Keratinocyte (primary cell): ENCODE results near the gene DPCD. TPM values are rescaled to one million over a fixed set of nuclear protein-coding genes. Genes with fewer than 3 reads are reported as not detected.

Experiments used
- DNase-seq: peaks from one replicate; pipeline ENCODE4 v3.0.0-alpha.2; 2011; ENCODE audit warnings: low read depth, missing footprints, low spot score
- FAIRE-seq: peaks from 2 replicates; lab custom pipeline; 2011; peaks lifted over from hg19 to GRCh38; lab: Jason Lieb, UNC
- H2AFZ ChIP-seq: 2 replicates; pipeline ENCODE4 v1.6.0; 2012; ENCODE audit warnings: low read length, control low read depth, inconsistent platforms; ENCODE audit not compliant: control insufficient read depth
- H3K27ac ChIP-seq: 2 replicates; pipeline ENCODE4 v1.5.1; 2011; ENCODE audit warnings: low read length; ENCODE audit not compliant: control insufficient read depth, insufficient read depth
- H3K27me3 ChIP-seq: 3 replicates; pipeline ENCODE4 v1.6.0; 2011; ENCODE audit warnings: low read length; ENCODE audit not compliant: control insufficient read depth, insufficient read depth; ENCODE audit errors: extremely low read depth
- H3K36me3 ChIP-seq, 2 experiments: 2 replicates in 1 of 2; 3 replicates in 1 of 2; pipeline ENCODE4 v1.5.1; 2011; ENCODE audit warnings: low read length in 2 of 2, mild to moderate bottlenecking in 1 of 2; ENCODE audit not compliant: control insufficient read depth in 2 of 2, insufficient read depth in 2 of 2; ENCODE audit errors: extremely low read depth in 1 of 2
- H3K4me1 ChIP-seq: 3 replicates; pipeline ENCODE4 v1.5.1; 2011; ENCODE audit warnings: low read length; ENCODE audit not compliant: control insufficient read depth, insufficient read depth; ENCODE audit errors: extremely low read depth
- H3K4me2 ChIP-seq: 3 replicates; pipeline ENCODE4 v1.6.0; 2011; ENCODE audit warnings: low read depth, low read length; ENCODE audit not compliant: control insufficient read depth, insufficient read depth; ENCODE audit errors: extremely low read depth
- H3K4me3 ChIP-seq, 3 experiments: fragments of 200-600 bp in 1 of 3; sonication (generic) in 1 of 3; 2 replicates in 2 of 3; 3 replicates in 1 of 3; pipeline ENCODE4 v1.5.1; 2011 to 2016; ENCODE audit warnings: low read length in 3 of 3, mild to moderate bottlenecking in 3 of 3, control low read depth in 2 of 3, inconsistent platforms in 1 of 3, low read depth in 1 of 3, mixed read lengths in 1 of 3, mixed run types in 1 of 3, moderate library complexity in 1 of 3; ENCODE audit not compliant: control insufficient read depth in 2 of 3, insufficient read depth in 2 of 3; ENCODE audit errors: extremely low read depth in 1 of 3
- H3K79me2 ChIP-seq: 2 replicates; pipeline ENCODE4 v1.6.0; 2012; ENCODE audit warnings: low read length; ENCODE audit not compliant: control insufficient read depth, insufficient read depth
- H3K9ac ChIP-seq: 3 replicates; pipeline ENCODE4 v1.6.0; 2011; ENCODE audit warnings: low read length; ENCODE audit not compliant: control insufficient read depth, insufficient read depth; ENCODE audit errors: extremely low read depth
- H3K9me1 ChIP-seq: 3 replicates; pipeline ENCODE4 v1.6.0; 2011; ENCODE audit warnings: low read length; ENCODE audit not compliant: control insufficient read depth, insufficient read depth; ENCODE audit errors: extremely low read depth
- H3K9me3 ChIP-seq: 2 replicates; pipeline ENCODE4 v1.5.1; 2012; ENCODE audit warnings: low read depth, low read length; ENCODE audit not compliant: control insufficient read depth
- H4K20me1 ChIP-seq: 3 replicates; pipeline ENCODE4 v1.6.0; 2011; ENCODE audit warnings: low read length; ENCODE audit not compliant: control insufficient read depth, insufficient read depth; ENCODE audit errors: extremely low read depth
- EZH2 ChIP-seq: IDR thresholded peaks from one replicate; pipeline ENCODE4 v1.6.1; 2012; ENCODE audit warnings: inconsistent platforms, mild to moderate bottlenecking, low read length, moderate library complexity
- dilution Hi-C: fragments of 300-500 bp; cut with MboI; formaldehyde crosslinking; loops from one replicate; pipeline ENCODE4 v1.7.0; 2020; ENCODE audit warnings: low sequenced_read_pairs; ENCODE audit not compliant: extremely low pct_ligation_motif_present
- polyA plus RNA-seq, 5 experiments: library from polyadenylated mRNA; depleted of rRNA in 3 of 5; stranded (reverse) in 3 of 5; stranded (forward) in 1 of 5; unstranded in 1 of 5; fragments of >200 nt; gene quantifications; 1 replicate in 1 of 5; 2 replicates in 3 of 5; 3 replicates in 1 of 5; pipeline versions ENCODE4 v1.2.1 to v1.2.3, GENCODE V29; 2011 to 2012; ENCODE audit warnings: missing spikeins in 2 of 5, low read depth in 1 of 5, low replicate concordance in 1 of 5
- TF ChIP-seq, protein P1 (sequence below), 3 experiments: IDR thresholded peaks in 1 of 3; conservative IDR thresholded peaks in 1 of 3; optimal IDR thresholded peaks in 1 of 3; 2 replicates in 2 of 3; 3 replicates in 1 of 3; pipeline versions ENCODE3 to v1.5.1; 2011; ENCODE audit warnings: low read length in 3 of 3, mild to moderate bottlenecking in 3 of 3, moderate library complexity in 2 of 3, control low read depth in 1 of 3, inconsistent platforms in 1 of 3; ENCODE audit not compliant: insufficient read depth in 2 of 3; ENCODE audit errors: extremely low read depth in 1 of 3

DPCD gene
- polyA plus RNA-seq, 1 donor (not counting 4 experiments of a cell fraction or from before 2014, with no cell fraction given) = 58.1 TPM

- peaks cover 14% of the 10 kb centered on the region for H3K4me1 ChIP-seq
- H3K9me3 ChIP-seq = no peaks in the 10 kb centered on the region
- H4K20me1 ChIP-seq = no peaks in the 10 kb centered on the region
- H3K9me1 ChIP-seq = no peaks in the 10 kb centered on the region
- no peak for TF ChIP-seq EZH2
- TF ChIP-seq, protein P1, sequence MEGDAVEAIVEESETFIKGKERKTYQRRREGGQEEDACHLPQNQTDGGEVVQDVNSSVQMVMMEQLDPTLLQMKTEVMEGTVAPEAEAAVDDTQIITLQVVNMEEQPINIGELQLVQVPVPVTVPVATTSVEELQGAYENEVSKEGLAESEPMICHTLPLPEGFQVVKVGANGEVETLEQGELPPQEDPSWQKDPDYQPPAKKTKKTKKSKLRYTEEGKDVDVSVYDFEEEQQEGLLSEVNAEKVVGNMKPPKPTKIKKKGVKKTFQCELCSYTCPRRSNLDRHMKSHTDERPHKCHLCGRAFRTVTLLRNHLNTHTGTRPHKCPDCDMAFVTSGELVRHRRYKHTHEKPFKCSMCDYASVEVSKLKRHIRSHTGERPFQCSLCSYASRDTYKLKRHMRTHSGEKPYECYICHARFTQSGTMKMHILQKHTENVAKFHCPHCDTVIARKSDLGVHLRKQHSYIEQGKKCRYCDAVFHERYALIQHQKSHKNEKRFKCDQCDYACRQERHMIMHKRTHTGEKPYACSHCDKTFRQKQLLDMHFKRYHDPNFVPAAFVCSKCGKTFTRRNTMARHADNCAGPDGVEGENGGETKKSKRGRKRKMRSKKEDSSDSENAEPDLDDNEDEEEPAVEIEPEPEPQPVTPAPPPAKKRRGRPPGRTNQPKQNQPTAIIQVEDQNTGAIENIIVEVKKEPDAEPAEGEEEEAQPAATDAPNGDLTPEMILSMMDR (optimal IDR thresholded peaks at IDR 0.05 in 1 of 3, IDR thresholded peaks at IDR 0.05 in 1 of 3, conservative IDR thresholded peaks at IDR 0.05 in 1 of 3; ENCODE audit: extremely low read depth in 1 of 3, insufficient read depth in 2 of 3, low read length in 3 of 3) = no peak
- FAIRE-seq = no peak
- H3K27ac ChIP-seq = no peak overlapping the region
- H3K27me3 ChIP-seq = peaks cover 8% of the 10 kb centered on the region
- dilution Hi-C loops = no loop called here
- DNase-seq = no peak
- no peak overlapping the region for H2AFZ ChIP-seq
- H3K79me2 ChIP-seq = no peaks in the 10 kb centered on the region
- H3K4me3 ChIP-seq = no peak overlapping the region
- H3K9ac ChIP-seq = no peak overlapping the region
- H3K36me3 ChIP-seq = no peaks in the 10 kb centered on the region
- H3K4me2 ChIP-seq = no peak overlapping the region
These were observed 27.6 kb upstream of the DPCD start for GRCh38 chr10:101560298-101561067.

DNA sequence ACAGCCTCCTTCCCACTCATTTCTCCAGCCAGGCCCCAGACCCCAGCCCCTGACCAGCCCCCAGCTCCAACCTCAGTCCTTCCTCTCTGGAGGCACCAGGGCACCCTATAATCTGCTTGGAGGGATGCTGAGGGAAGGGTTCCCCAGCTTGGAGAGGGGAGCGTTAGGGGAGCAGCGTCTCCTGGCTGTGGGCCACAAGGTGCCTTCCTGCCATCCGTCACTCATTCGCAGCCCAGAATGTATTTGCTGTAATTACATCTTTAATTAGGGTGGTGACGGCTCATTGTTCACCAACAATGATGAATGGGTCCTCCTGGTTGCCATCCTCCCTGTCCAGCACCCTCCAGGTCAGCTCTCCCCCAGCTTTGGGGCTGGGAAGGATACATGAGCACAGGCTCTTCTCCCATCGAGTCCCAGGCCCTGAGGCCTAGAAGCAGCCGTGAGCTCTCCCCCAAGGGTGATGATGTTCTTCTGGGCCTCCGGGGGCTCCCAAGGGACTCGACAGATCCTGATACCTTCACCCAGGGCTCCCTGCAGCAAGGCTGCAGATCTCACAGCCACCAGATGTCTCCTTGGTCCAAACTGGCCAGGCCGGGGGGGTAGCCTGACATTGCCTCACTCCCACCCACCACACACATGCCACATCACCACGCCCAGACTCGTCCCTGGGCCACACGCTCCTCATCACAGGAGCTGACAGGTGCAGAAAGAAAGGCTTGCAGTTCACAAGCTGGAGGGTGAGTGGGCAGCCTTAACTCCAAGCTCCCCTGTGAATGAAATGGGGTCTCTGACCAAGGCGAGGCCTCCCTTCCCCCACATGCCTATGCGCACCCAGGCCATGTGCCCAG, 26.8 kb upstream of the DPCD start:
- Histone ChIP-seq H3K27me3 (peaks cover 16% of the 10 kb centered on the region), H2AFZ (no peak overlapping the region), H3K9me3 (no peaks in the 10 kb centered on the region), H3K27ac (no peak overlapping the region), H3K4me1 (peaks cover 14% of the 10 kb centered on the region), H3K79me2 (no peaks in the 10 kb centered on the region), H3K4me3 (no peak overlapping the region), H4K20me1 (no peaks in the 10 kb centered on the region), H3K36me3 (no peaks in the 10 kb centered on the region), H3K4me2 (no peak overlapping the region), H3K9ac (no peak overlapping the region), H3K9me1 (no peaks in the 10 kb centered on the region)
- no peak for TF ChIP-seq EZH2
- TF ChIP-seq, protein P1 (optimal IDR thresholded peaks at IDR 0.05 in 1 of 3, IDR thresholded peaks at IDR 0.05 in 1 of 3, conservative IDR thresholded peaks at IDR 0.05 in 1 of 3; ENCODE audit: extremely low read depth in 1 of 3, insufficient read depth in 2 of 3, low read length in 3 of 3) = no peak
- dilution Hi-C loops = no loop called here
- DNase-seq = no peak
- FAIRE-seq = no peak
